Stimulated activated naive CD8-positive, alpha-beta T cell treated with anti-CD3 and anti-CD28 coated beads, Interleukin-15, amount 100 ng/mL, for 72 hours (primary cell): ENCODE data around the gene SEC14L6.

Experiments used
- ATAC-seq: fragments of 150-1000 bp; cut with Tn5 transposase; 2 replicates; pipeline ENCODE4 v1.10.0; 2021; ENCODE audit warnings: mild to moderate bottlenecking, moderate library complexity
- DNase-seq, 2 donors: peaks; one replicate each; pipeline ENCODE4 v3.0.0; 2021 to 2022
- H3K27ac Mint-ChIP-seq, 2 donors: one replicate each; pipeline ENCODE4 v1.8.0; 2022; ENCODE audit warnings: mild to moderate bottlenecking in 2 of 2, mixed read lengths in 2 of 2, moderate library complexity in 2 of 2
- H3K27me3 Mint-ChIP-seq: one replicate; pipeline ENCODE4 v1.8.0; 2022; ENCODE audit warnings: mixed read lengths
- H3K4me1 Mint-ChIP-seq: one replicate; pipeline ENCODE4 v1.8.0; 2022; ENCODE audit warnings: mild to moderate bottlenecking, mixed read lengths
- H3K4me3 Mint-ChIP-seq, 2 donors: one replicate each; pipeline ENCODE4 v1.8.0; 2022; ENCODE audit warnings: mild to moderate bottlenecking in 2 of 2, mixed read lengths in 2 of 2, moderate library complexity in 1 of 2
- H3K9me3 Mint-ChIP-seq, 2 donors: one replicate each; pipeline ENCODE4 v1.8.0; 2022; ENCODE audit warnings: mixed read lengths in 2 of 2

SEC14L6 gene

DNA sequence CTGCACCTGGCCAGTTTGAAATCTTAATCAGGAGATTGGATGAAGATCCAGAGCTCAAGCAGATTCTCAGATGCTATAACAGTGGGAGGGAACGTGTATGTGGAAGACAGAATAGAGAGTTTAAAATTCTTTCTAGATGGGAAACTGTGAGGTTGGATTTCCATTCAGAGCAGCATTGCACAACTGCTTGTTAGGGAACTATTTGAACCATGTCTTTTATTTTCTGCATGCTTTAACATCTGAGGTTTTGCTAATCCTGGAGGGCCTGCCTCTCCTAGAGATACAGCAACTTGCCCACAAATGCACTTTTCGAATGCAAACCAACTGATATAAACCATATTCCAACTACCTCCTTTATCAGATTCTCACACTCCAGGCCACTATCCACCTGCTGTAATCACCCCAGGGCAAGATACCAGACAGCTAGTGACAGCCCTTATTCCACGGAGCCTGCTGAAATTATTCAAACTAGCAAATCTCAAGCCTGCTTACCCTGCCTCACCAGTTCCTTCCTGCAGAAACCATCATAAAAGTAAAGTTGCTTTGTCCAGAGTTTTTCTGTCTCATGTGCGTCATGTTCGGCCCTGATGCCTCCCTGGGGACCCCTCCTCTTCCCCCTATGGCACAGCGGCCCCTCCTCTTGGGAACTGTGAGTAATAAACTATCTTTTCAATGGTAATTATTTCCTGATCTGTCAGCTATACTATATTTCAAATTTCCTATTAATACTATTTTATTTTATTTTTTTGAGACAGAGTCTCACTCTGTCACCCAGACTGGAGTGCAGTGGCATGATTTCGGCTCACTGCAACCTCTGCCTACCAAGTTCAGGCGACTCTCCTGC is 22.7 kb downstream of the SEC14L6 start:
- no peak overlapping the region for H3K4me3 Mint-ChIP-seq
- DNase-seq (no peak), ATAC-seq (no peak)
- H3K27ac Mint-ChIP-seq: no peak overlapping the region
- H3K4me1 Mint-ChIP-seq: no peaks in the 10 kb centered on the region
- no peaks in the 10 kb centered on the region for H3K9me3 Mint-ChIP-seq
- no peaks in the 10 kb centered on the region for H3K27me3 Mint-ChIP-seq

DNA sequence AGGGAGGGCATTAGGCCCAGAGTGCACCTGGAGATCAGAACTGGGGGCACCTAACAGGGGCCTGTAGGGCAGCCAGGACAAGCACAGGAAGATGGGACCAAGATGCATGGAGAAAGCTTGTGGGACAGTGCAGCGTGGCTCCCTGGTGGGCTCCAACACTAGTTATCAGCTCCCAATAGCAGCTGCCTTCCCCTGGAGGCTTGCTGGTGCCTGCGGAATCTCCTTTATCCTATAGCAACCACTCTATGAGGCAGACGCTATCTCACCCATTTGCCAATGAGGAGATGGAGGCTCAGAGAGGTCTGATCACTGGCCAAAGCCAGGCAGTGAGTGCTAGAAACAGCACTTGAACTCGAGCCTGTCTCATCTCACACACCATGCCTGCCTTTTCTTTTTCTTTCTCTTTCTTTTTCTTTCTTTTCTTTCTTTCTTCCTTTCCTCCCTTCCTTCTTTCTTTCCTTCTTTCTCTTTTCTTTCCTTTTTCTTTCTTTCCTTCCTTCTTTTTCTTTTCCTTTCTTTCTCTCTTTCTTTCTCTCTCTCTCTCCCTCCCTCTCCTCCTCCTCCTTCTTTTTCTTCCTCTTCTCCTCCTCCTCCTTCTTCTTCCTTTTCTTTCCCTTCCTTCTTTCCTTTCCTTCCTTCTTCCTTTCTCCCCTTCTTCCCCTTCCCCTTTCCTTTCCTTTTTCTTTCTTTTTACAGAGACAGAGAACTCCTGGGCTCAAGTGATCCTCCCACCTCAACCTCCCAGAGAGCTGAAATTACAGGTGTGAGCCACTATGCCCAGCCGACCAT is 25.0 kb downstream of the SEC14L6 start:
- no peak for ATAC-seq
- DNase-seq: no peak
- Mint-ChIP-seq H3K4me3 (no peak overlapping the region), H3K4me1 (no peaks in the 10 kb centered on the region), H3K27me3 (no peaks in the 10 kb centered on the region), H3K27ac (no peak overlapping the region), H3K9me3 (no peaks in the 10 kb centered on the region)

DNA sequence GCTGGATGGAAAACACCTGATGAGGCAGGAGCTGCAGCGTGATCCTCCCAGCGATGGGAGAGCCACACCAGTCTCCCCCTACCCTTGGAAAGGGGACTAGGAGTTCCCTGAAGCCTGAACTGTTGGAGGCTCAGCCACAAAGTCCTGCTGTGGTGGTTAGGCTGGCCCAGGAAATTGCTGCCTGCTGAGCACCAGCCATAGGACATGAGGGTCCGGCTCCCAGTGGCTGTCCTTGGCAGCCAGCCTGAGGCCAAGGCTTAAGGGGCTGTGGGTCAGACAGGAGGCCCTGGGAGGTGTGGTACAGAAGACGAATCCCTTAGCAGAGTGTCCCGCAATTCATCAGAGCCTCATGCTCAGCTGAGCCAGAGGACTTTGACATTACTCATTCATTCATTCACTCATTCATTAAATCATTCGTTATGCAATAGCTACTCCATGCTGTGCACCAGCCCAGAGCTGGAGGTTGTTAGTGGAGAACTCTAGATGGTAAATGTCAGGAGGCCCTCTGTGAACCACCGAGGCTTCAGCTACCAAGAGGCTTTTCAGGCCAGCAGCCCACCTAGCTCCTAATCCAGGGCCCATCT is 26.6 kb downstream of the SEC14L6 start:
- DNase-seq (no peak), ATAC-seq (no peak)
- Mint-ChIP-seq H3K27me3 (no peaks in the 10 kb centered on the region), H3K9me3 (no peaks in the 10 kb centered on the region), H3K27ac (no peak overlapping the region), H3K4me3 (no peak overlapping the region), H3K4me1 (no peaks in the 10 kb centered on the region)

DNA sequence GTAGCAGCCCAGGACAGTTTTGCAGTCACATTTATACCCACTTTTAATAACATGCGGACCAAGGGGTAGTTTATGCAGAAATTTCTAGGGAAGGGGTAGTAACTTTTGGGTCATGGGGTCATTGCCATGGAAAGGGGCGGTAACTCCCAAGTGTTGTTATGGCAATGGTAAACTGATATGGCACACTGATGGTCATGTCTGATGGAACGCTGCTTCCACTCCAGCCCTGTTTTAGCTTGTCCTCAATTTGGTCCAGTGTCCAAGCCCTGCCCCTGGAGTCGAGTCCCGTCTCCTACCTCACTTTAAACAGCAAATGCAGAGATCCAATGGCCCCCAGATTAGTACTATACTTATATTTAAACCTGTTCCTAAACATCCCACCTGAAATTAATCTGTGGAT is 29.8 kb downstream of the SEC14L6 start:
- DNase-seq (no peak), ATAC-seq (no peak)
- Mint-ChIP-seq H3K27me3 (no peaks in the 10 kb centered on the region), H3K27ac (peak overlapping the region in 1 of 2 donors; percentile 9), H3K9me3 (no peaks in the 10 kb centered on the region), H3K4me3 (no peak overlapping the region), H3K4me1 (no peaks in the 10 kb centered on the region)

DNA sequence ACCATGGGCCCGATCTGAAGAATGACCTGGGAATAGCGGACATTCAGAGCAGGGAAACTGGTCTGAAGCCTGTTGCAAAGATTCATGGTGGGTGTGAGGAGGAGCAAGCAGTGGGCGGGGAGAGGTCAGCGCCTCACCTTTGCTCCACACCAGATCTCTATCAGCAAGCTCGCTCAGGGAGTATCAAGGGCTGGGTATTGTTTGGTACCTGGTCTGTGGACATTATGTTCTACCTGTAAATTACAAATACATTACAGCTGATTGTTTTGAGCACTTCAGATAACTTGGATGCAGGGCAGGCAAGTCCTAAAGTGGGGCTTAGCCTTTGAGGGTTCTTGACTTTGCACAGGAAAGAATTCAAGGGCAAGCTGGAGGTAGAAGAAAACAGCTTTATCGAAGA is 30.3 kb downstream of the SEC14L6 start:
- Mint-ChIP-seq H3K27me3 (no peaks in the 10 kb centered on the region), H3K4me1 (no peaks in the 10 kb centered on the region), H3K4me3 (no peak overlapping the region), H3K27ac (peak overlapping the region in 1 of 2 donors; percentile 9), H3K9me3 (no peaks in the 10 kb centered on the region)
- DNase-seq (no peak), ATAC-seq (no peak)

DNA sequence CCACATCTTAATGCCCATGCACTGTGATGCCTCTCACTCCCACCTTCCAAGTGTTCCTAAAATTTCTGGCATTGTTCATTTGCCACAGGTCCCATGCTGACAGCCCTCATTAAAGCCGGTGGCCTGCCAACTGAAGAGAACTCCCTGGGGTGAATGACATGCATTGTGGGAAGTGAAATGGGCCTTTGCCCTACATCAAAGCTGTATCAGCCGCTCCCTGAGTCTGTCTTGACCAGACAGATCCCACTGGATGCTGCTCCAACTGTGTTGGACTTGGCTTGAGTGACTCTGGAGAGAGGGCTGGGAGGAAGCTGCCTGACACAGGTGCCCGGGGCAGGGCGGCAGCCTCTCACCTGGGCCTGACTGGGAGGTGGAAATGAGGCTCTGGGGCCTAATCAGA is 32.3 kb downstream of the SEC14L6 start:
- Mint-ChIP-seq H3K4me3 (no peak overlapping the region), H3K9me3 (no peaks in the 10 kb centered on the region), H3K4me1 (no peaks in the 10 kb centered on the region), H3K27ac (no peak overlapping the region), H3K27me3 (peaks cover 10% of the 10 kb centered on the region)
- no peak for ATAC-seq
- DNase-seq: no peak

DNA sequence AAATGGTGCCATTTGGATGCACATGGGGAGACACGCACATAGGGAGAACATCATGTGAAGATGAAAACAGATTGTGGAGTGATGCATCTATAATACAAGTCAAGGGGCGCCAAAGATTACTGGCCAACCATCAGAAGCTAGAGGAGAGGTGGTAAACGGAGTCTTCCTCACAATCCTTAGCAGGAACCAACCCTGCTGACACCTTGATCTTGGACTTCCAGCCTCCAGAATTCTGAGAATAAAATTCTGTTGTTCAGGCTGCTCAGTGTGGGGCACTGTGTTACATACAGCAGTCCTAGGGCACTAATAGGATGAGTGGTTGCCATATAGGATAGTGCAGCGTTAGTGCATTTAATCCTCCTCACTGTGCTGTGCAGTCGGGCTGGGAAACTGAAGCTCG is 33.1 kb downstream of the SEC14L6 start:
- peaks cover 10% of the 10 kb centered on the region for H3K27me3 Mint-ChIP-seq
- no peak for DNase-seq
- no peak for ATAC-seq
- H3K9me3 Mint-ChIP-seq: no peaks in the 10 kb centered on the region
- H3K27ac Mint-ChIP-seq: no peak overlapping the region
- H3K4me1 Mint-ChIP-seq: no peaks in the 10 kb centered on the region
- no peak overlapping the region for H3K4me3 Mint-ChIP-seq

DNA sequence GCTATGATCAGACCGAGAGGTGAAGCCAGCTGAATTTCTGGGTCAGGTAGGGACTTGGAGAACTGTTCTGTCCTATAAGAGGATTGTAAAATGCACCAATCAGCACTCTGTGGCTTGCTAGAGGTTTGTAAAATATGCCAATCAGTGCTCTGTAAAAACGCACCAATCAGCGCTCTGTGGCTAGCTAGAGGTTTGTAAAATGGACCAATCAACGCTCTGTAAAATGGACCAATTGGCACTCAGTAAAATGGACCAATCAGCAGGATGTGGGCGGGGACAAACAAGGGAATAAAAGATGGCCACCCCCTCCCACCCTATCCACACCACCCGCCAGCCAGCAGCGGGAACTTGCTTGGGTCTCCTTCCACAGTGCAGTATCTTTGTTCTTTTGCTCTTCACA is 34.6 kb downstream of the SEC14L6 start:
- Mint-ChIP-seq H3K9me3 (no peaks in the 10 kb centered on the region), H3K27me3 (peaks cover 10% of the 10 kb centered on the region), H3K27ac (no peak overlapping the region), H3K4me3 (no peak overlapping the region), H3K4me1 (no peaks in the 10 kb centered on the region)
- no peak for DNase-seq
- ATAC-seq: no peak

DNA sequence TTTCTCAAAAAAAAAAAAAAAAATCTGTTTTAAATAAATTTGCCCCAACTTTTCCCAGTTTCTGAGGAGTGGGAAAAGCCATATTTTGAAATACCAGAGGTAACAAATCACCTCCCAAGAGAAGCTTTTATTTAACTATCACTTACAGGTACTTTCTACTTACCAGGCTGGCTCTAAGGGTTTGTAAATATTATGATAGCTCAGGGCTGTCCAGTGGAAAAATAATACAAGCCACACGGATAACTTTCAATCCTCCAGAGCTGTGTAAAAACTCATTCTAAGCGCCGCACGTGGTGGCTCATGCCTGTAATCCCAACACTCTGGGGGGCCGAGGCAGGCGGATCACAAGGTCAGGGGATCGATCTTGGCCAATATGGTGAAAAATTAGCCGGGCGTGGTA is 35.4 kb downstream of the SEC14L6 start:
- no peak for DNase-seq
- no peak for ATAC-seq
- H3K27ac Mint-ChIP-seq: no peak overlapping the region
- H3K4me1 Mint-ChIP-seq: no peaks in the 10 kb centered on the region
- H3K27me3 Mint-ChIP-seq: peaks cover 18% of the 10 kb centered on the region
- H3K4me3 Mint-ChIP-seq: no peak overlapping the region
- H3K9me3 Mint-ChIP-seq: no peaks in the 10 kb centered on the region

DNA sequence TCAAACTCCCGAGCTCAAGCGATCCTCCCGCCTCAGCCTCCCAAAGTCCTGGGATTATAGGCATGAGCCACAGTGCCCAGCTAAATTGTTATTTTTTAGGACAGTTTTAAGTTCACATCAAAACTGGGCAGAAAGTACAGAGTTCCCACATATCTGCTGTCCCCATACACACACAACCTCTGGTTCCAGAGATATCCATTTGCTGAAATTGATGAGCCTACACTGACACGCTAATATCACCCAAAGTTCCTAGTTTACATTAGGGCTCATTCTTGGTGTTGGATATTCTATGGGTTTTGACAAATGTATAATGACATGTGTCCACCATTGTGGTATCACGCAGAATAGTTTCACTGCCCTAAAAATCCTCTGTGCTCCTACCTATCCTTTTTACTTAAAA is 38.3 kb downstream of the SEC14L6 start:
- no peak overlapping the region for H3K4me3 Mint-ChIP-seq
- no peak for ATAC-seq
- no peak for DNase-seq
- H3K27ac Mint-ChIP-seq: no peak overlapping the region
- peaks cover 6% of the 10 kb centered on the region for H3K4me1 Mint-ChIP-seq
- no peaks in the 10 kb centered on the region for H3K9me3 Mint-ChIP-seq
- H3K27me3 Mint-ChIP-seq: peaks cover 46% of the 10 kb centered on the region

DNA sequence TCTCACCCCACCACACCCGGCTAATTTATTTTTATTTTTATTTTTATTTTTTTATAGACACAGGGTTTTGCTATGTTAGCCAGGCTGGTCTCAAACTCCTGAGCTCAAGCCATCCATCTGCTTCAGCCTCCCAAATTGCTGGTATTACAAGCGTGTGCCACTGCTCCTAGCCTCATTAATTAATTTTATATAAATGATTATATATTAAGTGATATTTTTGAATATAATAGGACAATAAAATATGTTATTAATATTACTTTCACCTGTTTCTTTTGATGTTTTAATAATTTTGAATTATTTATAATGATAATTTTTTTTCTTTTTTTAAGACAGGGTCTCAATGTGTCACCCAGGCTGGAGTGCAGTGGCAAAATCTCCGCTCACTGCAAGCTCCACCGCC is 38.9 kb downstream of the SEC14L6 start:
- Mint-ChIP-seq H3K27me3 (peaks cover 51% of the 10 kb centered on the region), H3K4me1 (peaks cover 6% of the 10 kb centered on the region), H3K9me3 (no peaks in the 10 kb centered on the region), H3K4me3 (no peak overlapping the region), H3K27ac (no peak overlapping the region)
- ATAC-seq (no peak), DNase-seq (no peak)

DNA sequence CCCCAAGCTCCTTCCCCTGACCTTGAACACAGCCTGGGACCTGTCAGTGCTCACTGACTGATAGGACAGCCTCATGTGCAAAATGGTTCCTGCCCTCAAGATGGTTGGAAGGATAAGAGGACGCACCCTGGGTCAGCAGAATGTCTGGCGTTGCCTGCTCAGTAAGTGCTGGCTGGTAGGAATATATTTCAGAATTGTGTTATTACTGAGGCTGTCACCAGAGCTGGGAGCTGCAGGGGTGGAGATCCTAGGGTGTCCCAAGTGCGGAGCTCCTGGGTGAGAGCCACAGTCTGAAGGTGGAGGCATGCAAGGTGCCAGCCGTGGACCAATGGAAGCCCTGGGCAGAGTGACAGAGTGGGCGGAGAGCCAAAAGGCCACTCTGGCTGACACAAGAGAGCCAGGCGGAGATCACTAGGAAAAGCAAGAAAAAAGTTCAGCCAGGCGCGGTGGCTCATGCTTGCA is 40.0 kb downstream of the SEC14L6 start:
- peaks cover 59% of the 10 kb centered on the region for H3K27me3 Mint-ChIP-seq
- peaks cover 6% of the 10 kb centered on the region for H3K4me1 Mint-ChIP-seq
- ATAC-seq (no peak), DNase-seq (no peak)
- no peaks in the 10 kb centered on the region for H3K9me3 Mint-ChIP-seq
- H3K27ac Mint-ChIP-seq: no peak overlapping the region
- no peak overlapping the region for H3K4me3 Mint-ChIP-seq

DNA sequence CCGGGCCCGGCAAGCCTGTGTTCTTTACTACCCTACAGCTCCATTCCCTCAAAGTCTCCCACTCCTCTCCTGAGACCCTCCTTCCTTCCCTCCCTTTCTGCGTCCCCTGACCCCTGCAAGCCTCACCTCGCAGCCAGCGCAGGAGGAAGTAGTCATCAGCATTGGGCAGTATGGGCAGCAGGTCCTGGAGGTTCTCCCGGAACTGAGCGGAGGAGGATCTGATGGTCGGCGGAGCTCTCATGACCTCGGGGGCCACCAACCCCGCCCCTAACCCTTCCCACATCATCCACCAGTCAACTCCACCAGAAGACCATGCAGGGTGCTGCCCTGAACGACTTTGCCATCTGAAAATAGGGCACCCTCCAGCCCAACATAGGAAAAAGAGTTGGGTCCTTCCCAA is 43.0 kb downstream of the SEC14L6 start:
- Mint-ChIP-seq H3K4me3 (no peak overlapping the region), H3K9me3 (no peaks in the 10 kb centered on the region), H3K4me1 (peaks cover 6% of the 10 kb centered on the region), H3K27me3 (peaks cover 57% of the 10 kb centered on the region), H3K27ac (no peak overlapping the region)
- DNase-seq (no peak), ATAC-seq (no peak)

DNA sequence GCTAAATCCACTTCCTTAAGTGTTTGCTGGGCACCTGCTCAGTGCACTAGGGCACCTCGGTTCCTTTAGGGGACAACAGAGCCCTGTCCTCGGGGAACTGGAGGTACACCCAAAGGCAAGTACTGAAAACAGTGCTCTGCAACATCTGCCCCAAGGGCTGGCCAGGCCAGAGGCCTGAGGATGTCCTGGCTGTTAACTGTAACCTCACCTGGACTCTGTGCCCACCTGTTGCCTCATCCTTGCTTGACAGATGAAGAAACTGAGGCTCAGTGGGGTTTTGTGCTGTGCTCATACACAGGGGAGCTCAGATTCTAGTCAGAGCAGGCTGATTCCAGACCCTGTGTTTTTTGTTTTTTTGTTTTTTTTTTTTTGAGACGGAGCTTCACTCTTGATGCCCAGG is 43.6 kb downstream of the SEC14L6 start:
- DNase-seq: no peak
- H3K4me1 Mint-ChIP-seq: peaks cover 6% of the 10 kb centered on the region
- no peak overlapping the region for H3K4me3 Mint-ChIP-seq
- H3K27me3 Mint-ChIP-seq: peaks cover 57% of the 10 kb centered on the region
- H3K9me3 Mint-ChIP-seq: no peaks in the 10 kb centered on the region
- H3K27ac Mint-ChIP-seq: no peak overlapping the region
- no peak for ATAC-seq

DNA sequence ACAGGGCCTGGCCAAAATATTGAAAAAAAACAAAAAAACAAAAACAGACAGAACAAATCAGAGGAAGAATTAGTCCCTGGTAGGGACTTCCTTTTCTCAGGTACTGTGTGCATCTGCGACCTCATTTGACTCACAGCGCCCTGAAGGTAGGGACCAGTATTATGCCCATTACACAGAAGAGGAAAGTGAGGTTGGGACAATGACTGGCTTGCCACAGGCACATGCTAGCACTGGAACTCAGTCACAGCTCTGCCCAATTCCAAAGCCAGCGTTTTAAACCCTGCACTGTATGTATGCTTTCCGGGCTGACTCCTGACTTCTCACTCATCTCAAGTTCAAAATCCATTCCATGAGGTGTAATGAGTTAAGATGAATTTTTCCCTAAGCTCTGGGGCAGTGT is 44.4 kb downstream of the SEC14L6 start:
- Mint-ChIP-seq H3K27ac (no peak overlapping the region), H3K4me1 (peaks cover 6% of the 10 kb centered on the region), H3K9me3 (no peaks in the 10 kb centered on the region), H3K4me3 (no peak overlapping the region), H3K27me3 (peaks cover 57% of the 10 kb centered on the region)
- ATAC-seq (no peak), DNase-seq (no peak)

DNA sequence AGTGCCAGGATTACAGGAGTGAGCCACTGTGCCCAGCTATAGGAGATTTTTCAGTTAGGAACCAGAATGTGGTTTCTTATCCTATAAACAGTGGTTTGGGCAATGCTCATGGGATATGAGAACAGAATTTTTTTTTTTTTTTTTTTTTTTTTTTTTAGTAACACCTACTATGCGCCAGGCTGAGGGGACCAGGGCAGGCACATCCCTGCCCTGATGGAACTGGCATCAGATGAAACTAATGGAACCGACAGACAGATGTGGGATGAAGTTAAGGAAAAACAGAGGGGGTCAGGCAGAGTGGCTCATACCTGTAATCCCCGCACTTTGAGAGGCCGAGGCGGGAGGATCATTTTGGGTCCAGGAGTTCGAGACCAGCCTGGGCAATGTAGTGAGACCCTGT is 45.9 kb downstream of the SEC14L6 start:
- DNase-seq (no peak), ATAC-seq (no peak)
- Mint-ChIP-seq H3K27me3 (peaks cover 45% of the 10 kb centered on the region), H3K9me3 (no peaks in the 10 kb centered on the region), H3K27ac (no peak overlapping the region), H3K4me1 (peaks cover 6% of the 10 kb centered on the region), H3K4me3 (no peak overlapping the region)
